ENCODE data around the gene TMPRSS9. TPM values are rescaled to one million over a fixed set of nuclear protein-coding genes. Genes with fewer than 3 reads are reported as not detected.

TMPRSS9 gene
- total RNA-seq: not detected in 2 replicates

- Mint-ChIP-seq H3K4me3 (ENCODE audit: low read depth) (no peak within 1 kb of the TSS), H3K27ac (no peak within 1 kb of the TSS), H3K9me3 (no peaks in the 10 kb centered on the region), H3K4me1 (ENCODE audit: low read depth) (no peaks in the 10 kb centered on the region), H3K27me3 (ENCODE audit: low read depth) (peaks cover 6% of the 10 kb centered on the region), H3K36me3 (ENCODE audit: low read depth) (no peaks in the 10 kb centered on the region)
- no peak for DNase-seq (ENCODE audit: low spot score)
- intact Hi-C loops (cut with micrococcal nuclease): no loop called here
These were observed at the start of gene TMPRSS9 for GRCh38 chr19:2359992-2360685. TMPRSS9 (plus strand) TSS chr19:2360265; CDS start chr19:2389786, 29,521 bp downstream.

DNA sequence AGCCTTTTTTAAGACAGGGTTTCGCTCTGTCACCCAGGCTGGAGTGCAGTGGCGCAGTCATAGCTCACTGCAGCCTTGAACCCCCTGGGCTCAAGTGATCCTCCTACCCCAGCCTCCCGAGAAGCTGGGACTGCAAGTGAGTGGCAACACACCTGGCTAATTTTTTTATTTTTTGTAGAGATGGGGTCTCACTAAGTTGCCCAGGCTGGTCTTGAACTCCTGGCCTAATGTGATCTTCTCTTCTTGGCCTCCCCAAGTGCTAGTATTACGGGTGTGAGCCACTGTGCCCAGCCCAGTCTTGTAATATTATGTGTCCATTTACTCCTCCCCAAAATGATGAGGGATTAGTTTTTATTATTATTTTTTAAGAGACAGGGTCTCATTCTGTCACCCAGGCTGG lies 49.0 kb upstream of the TMPRSS9 start:
- Mint-ChIP-seq H3K27me3 (ENCODE audit: low read depth) (peaks cover 46% of the 10 kb centered on the region), H3K27ac (no peak overlapping the region), H3K9me3 (peaks cover 13% of the 10 kb centered on the region), H3K4me1 (ENCODE audit: low read depth) (peaks cover 2% of the 10 kb centered on the region), H3K36me3 (ENCODE audit: low read depth) (no peaks in the 10 kb centered on the region), H3K4me3 (ENCODE audit: low read depth) (no peak overlapping the region)
- DNase-seq (ENCODE audit: low spot score): no peak
- intact Hi-C loops (cut with micrococcal nuclease): no loop called here

- Mint-ChIP-seq H3K9me3 (peaks cover 13% of the 10 kb centered on the region), H3K27ac (no peak overlapping the region), H3K36me3 (ENCODE audit: low read depth) (no peaks in the 10 kb centered on the region), H3K4me1 (ENCODE audit: low read depth) (peaks cover 2% of the 10 kb centered on the region), H3K27me3 (ENCODE audit: low read depth) (peaks cover 37% of the 10 kb centered on the region), H3K4me3 (ENCODE audit: low read depth) (no peak overlapping the region)
- DNase-seq (ENCODE audit: low spot score): no peak
- intact Hi-C loops (cut with micrococcal nuclease): no loop called here
These were observed 47.1 kb upstream of the TMPRSS9 start for GRCh38 chr19:2312820-2313501.

DNA sequence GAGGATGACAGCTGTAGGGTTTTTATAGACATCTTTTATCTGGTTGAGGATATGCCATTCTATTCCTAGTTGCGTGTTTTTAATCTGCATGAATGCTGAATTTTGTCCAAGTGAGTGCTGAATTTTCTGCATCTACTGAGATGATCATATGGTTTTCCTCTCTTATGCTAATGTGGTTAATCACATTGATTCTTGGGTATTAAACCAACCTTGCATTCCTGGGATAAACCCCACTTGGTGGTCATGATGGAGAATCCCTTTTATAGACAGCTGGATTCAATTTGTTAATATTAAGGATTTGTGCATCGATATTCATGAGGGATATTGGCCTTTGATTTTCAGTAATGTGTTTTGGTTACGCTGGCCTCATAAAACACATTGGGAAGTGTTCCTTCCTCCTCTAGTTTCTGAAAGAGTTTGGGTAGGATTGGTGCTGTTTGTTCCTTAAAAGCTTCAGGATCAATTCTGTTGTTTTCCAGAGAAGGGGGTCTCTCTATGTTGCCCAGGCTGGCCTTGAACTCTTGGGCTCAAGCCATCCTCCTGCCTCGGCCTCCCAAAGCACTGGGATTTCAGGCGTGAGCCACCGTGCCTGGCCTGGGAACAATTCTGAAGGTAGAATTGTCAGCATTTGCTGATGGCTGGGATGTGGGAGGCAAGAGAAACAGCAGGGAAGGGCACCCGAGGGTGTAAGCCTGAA lies 44.8 kb upstream of the TMPRSS9 start:
- peaks cover 13% of the 10 kb centered on the region for H3K9me3 Mint-ChIP-seq
- no peaks in the 10 kb centered on the region for H3K36me3 Mint-ChIP-seq (ENCODE audit: low read depth)
- no peak overlapping the region for H3K27ac Mint-ChIP-seq
- H3K4me1 Mint-ChIP-seq (ENCODE audit: low read depth): no peaks in the 10 kb centered on the region
- no peak overlapping the region for H3K4me3 Mint-ChIP-seq (ENCODE audit: low read depth)
- DNase-seq (ENCODE audit: low spot score): no peak
- peaks cover 20% of the 10 kb centered on the region for H3K27me3 Mint-ChIP-seq (ENCODE audit: low read depth)
- intact Hi-C loops (cut with micrococcal nuclease): no loop called here

DNA sequence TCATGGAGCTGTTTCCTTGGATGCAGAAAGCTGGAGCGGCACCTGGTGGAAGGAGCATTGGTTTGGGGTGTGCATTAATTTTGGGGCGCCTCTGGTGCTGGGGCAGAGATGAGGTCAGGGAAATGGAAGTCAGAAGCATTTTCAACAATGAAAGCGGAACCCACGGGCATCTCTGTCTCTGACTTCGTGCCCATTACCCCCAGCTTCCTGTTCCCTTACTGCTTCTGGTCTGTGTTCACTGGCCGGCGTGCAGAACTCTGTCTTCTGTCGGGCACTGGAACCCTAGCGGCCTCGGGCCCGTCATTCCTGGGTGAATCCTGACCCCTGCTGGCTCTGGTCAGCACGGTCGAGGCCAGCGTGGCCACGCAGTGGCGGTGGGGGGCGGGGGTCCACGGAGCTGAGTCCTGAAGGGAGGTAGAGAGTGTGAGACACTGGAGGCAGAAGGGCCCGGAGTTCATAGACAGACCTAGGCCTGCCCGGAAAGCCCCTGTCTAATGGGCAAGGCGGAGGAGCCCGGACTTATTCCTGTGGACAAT lies 44.2 kb upstream of the TMPRSS9 start:
- H3K4me1 Mint-ChIP-seq (ENCODE audit: low read depth): no peaks in the 10 kb centered on the region
- H3K36me3 Mint-ChIP-seq (ENCODE audit: low read depth): no peaks in the 10 kb centered on the region
- intact Hi-C loops (cut with micrococcal nuclease): no loop called here
- no peak for DNase-seq (ENCODE audit: low spot score)
- H3K27me3 Mint-ChIP-seq (ENCODE audit: low read depth): peaks cover 18% of the 10 kb centered on the region
- H3K27ac Mint-ChIP-seq: no peak overlapping the region
- peaks cover 13% of the 10 kb centered on the region for H3K9me3 Mint-ChIP-seq
- H3K4me3 Mint-ChIP-seq (ENCODE audit: low read depth): no peak overlapping the region

DNA sequence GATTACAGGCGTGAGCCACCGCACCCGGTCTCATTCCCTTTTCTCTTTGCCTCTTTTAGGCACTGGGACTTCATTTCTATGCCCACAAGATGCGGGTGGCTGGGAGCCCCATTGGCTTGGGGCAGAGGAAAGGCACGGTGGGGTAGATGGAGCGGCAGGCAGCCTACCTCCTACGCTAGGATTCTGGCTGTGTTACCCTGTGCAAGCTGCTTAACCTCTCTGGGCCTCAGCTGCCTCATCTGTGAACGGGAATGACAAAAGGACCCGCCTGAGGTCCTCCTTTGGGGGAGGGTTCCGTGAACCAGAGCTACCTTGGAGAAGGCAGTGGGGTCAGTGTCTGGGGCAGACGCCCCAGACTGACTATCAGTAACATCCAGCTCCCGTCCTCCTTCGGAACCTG lies 42.8 kb upstream of the TMPRSS9 start:
- H3K27ac Mint-ChIP-seq: no peak overlapping the region
- no peaks in the 10 kb centered on the region for H3K36me3 Mint-ChIP-seq (ENCODE audit: low read depth)
- no peak overlapping the region for H3K4me3 Mint-ChIP-seq (ENCODE audit: low read depth)
- intact Hi-C loops (cut with micrococcal nuclease): no loop called here
- H3K4me1 Mint-ChIP-seq (ENCODE audit: low read depth): no peaks in the 10 kb centered on the region
- DNase-seq (ENCODE audit: low spot score): no peak
- H3K9me3 Mint-ChIP-seq: peaks cover 13% of the 10 kb centered on the region
- peaks cover 14% of the 10 kb centered on the region for H3K27me3 Mint-ChIP-seq (ENCODE audit: low read depth)

- DNase-seq (ENCODE audit: low spot score): no peak
- no peak overlapping the region for H3K27ac Mint-ChIP-seq
- no peaks in the 10 kb centered on the region for H3K36me3 Mint-ChIP-seq (ENCODE audit: low read depth)
- H3K4me1 Mint-ChIP-seq (ENCODE audit: low read depth): no peaks in the 10 kb centered on the region
- no peak overlapping the region for H3K4me3 Mint-ChIP-seq (ENCODE audit: low read depth)
- H3K9me3 Mint-ChIP-seq: peaks cover 13% of the 10 kb centered on the region
- H3K27me3 Mint-ChIP-seq (ENCODE audit: low read depth): peaks cover 13% of the 10 kb centered on the region
- intact Hi-C loops (cut with micrococcal nuclease): no loop called here
These were observed 42.3 kb upstream of the TMPRSS9 start for GRCh38 chr19:2317756-2318155.

DNA sequence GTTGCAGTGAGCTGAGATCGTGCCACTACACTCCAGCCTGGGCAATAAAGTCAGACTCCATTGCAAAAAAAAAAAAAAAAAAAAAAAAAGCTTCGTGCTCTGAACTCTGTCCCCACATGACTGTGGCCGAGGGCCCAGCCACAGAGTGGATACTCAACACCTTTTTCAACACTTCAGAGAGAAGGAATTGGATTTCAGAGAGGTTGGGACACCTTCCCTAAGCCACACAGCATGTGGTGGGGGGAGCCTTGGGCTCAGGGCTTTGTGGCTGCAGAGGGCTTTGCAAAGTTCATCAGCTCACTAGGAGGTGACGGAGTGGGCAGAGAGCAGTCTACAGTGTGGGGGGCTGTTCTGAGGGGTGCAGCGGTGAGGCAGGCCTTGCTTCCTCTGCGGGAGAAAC lies 41.1 kb upstream of the TMPRSS9 start:
- intact Hi-C loops (cut with micrococcal nuclease): no loop called here
- no peak for DNase-seq (ENCODE audit: low spot score)
- Mint-ChIP-seq H3K4me1 (ENCODE audit: low read depth) (no peaks in the 10 kb centered on the region), H3K27me3 (ENCODE audit: low read depth) (peaks cover 4% of the 10 kb centered on the region), H3K36me3 (ENCODE audit: low read depth) (peaks cover 3% of the 10 kb centered on the region), H3K4me3 (ENCODE audit: low read depth) (no peak overlapping the region), H3K27ac (no peak overlapping the region), H3K9me3 (peaks cover 13% of the 10 kb centered on the region)

GRCh38 chr19:2319551-2319950 lies 40.5 kb upstream of the TMPRSS9 start:
- Mint-ChIP-seq H3K9me3 (peaks cover 9% of the 10 kb centered on the region), H3K36me3 (ENCODE audit: low read depth) (peaks cover 8% of the 10 kb centered on the region), H3K27me3 (ENCODE audit: low read depth) (peaks cover 4% of the 10 kb centered on the region), H3K4me1 (ENCODE audit: low read depth) (no peaks in the 10 kb centered on the region), H3K27ac (no peak overlapping the region), H3K4me3 (ENCODE audit: low read depth) (no peak overlapping the region)
- no peak for DNase-seq (ENCODE audit: low spot score)
- intact Hi-C loops (cut with micrococcal nuclease): no loop called here

- no peak overlapping the region for H3K27ac Mint-ChIP-seq
- H3K4me3 Mint-ChIP-seq (ENCODE audit: low read depth): no peak overlapping the region
- intact Hi-C loops (cut with micrococcal nuclease): no loop called here
These were observed 40.0 kb upstream of the TMPRSS9 start for GRCh38 chr19:2320049-2320448.

DNA sequence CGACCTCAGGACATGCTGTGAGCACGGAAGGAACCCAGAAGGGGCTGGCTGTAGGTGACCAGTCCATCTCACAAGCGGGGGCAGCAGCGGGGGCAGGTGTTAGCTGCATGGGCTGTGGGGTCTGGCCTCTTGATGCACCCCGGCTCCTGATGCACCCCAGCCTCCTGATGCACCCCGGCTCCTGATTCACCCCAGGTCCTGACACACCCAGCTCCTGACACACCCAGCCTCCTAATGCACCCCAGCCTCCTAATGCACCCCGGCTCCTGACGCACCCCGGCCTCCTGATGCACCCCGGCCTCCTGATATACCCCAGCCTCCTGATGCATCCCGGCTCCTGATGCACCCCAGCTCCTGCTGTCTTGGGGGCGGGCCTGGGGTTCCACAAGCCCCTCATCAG lies 39.1 kb upstream of the TMPRSS9 start:
- H3K27ac Mint-ChIP-seq: no peak overlapping the region
- H3K4me3 Mint-ChIP-seq (ENCODE audit: low read depth): no peak overlapping the region
- H3K4me1 Mint-ChIP-seq (ENCODE audit: low read depth): peaks cover 7% of the 10 kb centered on the region
- no peaks in the 10 kb centered on the region for H3K27me3 Mint-ChIP-seq (ENCODE audit: low read depth)
- DNase-seq (ENCODE audit: low spot score): no peak
- peaks cover 19% of the 10 kb centered on the region for H3K36me3 Mint-ChIP-seq (ENCODE audit: low read depth)
- intact Hi-C loops (cut with micrococcal nuclease): no loop called here
- no peaks in the 10 kb centered on the region for H3K9me3 Mint-ChIP-seq

More at GRCh38 chr19:2320049-2320448, 40.0 kb upstream of the TMPRSS9 start:
- H3K4me1 Mint-ChIP-seq (ENCODE audit: low read depth): no peaks in the 10 kb centered on the region
- peaks cover under 1% of the 10 kb centered on the region for H3K27me3 Mint-ChIP-seq (ENCODE audit: low read depth)
- H3K9me3 Mint-ChIP-seq: peaks cover 4% of the 10 kb centered on the region
- peaks cover 12% of the 10 kb centered on the region for H3K36me3 Mint-ChIP-seq (ENCODE audit: low read depth)
- no peak for DNase-seq (ENCODE audit: low spot score)

DNA sequence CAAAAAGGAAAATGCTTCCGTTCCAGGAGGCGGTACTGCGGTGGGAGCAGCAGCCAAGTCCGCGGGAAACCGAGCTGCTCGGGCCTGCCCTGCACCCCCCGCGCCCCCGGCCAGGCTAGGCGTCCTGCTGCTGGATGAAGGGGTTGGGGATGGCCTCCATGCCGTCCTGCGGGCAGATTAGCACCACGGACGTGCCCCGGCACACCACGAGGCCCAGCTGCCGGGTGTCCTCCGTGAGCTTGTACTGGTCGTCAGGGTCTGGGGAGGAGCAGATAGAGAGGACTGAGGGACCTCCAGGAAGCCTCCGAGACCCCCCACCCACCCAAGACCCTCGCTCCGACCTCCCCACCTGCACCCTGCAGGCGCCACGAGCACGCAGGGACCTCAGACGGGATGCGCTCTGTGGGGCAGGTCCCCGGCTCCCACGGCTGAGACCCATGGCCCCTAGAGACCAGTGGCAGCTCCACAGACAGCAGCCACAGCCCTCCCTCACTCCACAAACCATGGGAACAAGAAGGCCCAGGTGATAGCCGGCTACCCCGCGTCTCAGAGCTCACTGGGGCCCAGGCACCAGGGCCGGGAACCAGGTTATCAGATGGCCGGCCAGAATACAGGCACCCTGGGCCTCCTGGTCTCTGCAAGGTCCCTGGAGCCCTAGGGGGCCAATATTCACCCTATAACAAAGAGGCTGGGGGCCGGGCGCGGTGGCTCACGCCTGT lies 38.3 kb upstream of the TMPRSS9 start:
- Mint-ChIP-seq H3K27me3 (ENCODE audit: low read depth) (no peaks in the 10 kb centered on the region), H3K4me1 (ENCODE audit: low read depth) (peaks cover 13% of the 10 kb centered on the region), H3K4me3 (ENCODE audit: low read depth) (no peak overlapping the region), H3K9me3 (no peaks in the 10 kb centered on the region), H3K36me3 (ENCODE audit: low read depth) (peaks cover 25% of the 10 kb centered on the region), H3K27ac (no peak overlapping the region)
- intact Hi-C loops (cut with micrococcal nuclease): no loop called here
- DNase-seq (ENCODE audit: low spot score): no peak
